ENCODE data around the gene IMMP2L.
"Not testable (repeated sequence)": the region's sequence is repeated elsewhere in the genome, so short reads cannot be mapped to it uniquely, and the experiment has no call there.

The IMMP2L gene

GRCh38 chr7:110698576-110698975 is 863.7 kb downstream of the IMMP2L start:
- Mint-ChIP-seq H3K4me3 (no peak overlapping the region), H3K4me1 (no peaks in the 10 kb centered on the region), H3K9me3 (no peaks in the 10 kb centered on the region), H3K27me3 (no peaks in the 10 kb centered on the region), H3K27ac (no peak overlapping the region), H3K36me3 (no peaks in the 10 kb centered on the region)
- no peak for DNase-seq
- ATAC-seq (replicated peaks), result no peak

DNA sequence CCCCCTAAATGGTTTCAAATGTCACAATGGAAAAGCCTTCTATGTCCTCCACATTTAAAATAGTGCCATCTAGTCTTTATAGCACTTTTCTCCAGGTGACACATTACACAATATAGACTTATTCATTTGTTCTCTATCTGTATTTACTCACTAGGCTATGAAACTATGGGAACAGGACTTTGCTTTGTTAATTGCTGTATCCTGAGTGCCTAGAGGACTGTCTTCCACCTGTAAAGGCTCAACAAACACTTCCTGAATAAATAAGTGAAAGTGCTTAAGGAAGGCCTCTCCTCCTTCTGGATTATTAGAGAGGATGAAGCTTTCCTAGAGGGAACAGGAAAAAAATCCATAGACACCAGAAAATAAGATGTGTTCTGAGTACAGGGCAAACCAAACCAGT is 868.9 kb downstream of the IMMP2L start:
- Mint-ChIP-seq H3K36me3 (peaks cover 0 to 4% of the 10 kb centered on the region in 2 donors), H3K27me3 (no peaks in the 10 kb centered on the region), H3K27ac (no peak overlapping the region), H3K4me1 (no peaks in the 10 kb centered on the region), H3K4me3 (no peak overlapping the region), H3K9me3 (peaks cover 1 to 4% of the 10 kb centered on the region in 2 donors)
- ATAC-seq (replicated peaks) (no peak), DNase-seq (no peak)

DNA sequence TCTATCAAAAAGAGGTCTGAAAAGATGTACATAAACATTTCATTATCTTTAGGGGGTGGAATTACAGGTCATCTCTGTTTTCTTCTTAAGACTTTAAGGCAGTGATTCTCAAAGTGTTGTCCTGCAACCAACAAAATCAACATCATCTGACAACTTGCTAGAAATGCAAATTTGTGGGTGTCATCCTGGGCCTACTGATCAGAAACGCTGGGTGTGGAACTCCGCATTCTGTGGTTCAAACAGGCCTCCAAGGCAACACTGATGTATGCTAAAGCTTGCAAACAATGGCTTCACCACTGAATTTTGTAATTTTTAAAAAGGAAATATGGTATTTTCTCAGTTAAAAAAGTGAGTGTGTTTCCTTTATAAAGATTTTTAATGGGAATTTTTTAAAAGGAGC is 873.4 kb downstream of the IMMP2L start:
- Mint-ChIP-seq H3K4me3 (no peak overlapping the region), H3K27ac (no peak overlapping the region), H3K9me3 (peaks cover 3 to 4% of the 10 kb centered on the region in 2 donors), H3K4me1 (no peaks in the 10 kb centered on the region), H3K36me3 (peaks cover 0 to 4% of the 10 kb centered on the region in 2 donors), H3K27me3 (no peaks in the 10 kb centered on the region)
- DNase-seq (no peak), ATAC-seq (replicated peaks) (no peak)

GRCh38 chr7:110685899-110686298 is 876.4 kb downstream of the IMMP2L start:
- H3K27me3 Mint-ChIP-seq, result no peaks in the 10 kb centered on the region
- H3K36me3 Mint-ChIP-seq, result no peaks in the 10 kb centered on the region
- no peaks in the 10 kb centered on the region for H3K4me1 Mint-ChIP-seq
- H3K9me3 Mint-ChIP-seq, result peaks cover 0 to 2% of the 10 kb centered on the region in 2 donors
- H3K4me3 Mint-ChIP-seq, result no peak overlapping the region
- ATAC-seq (replicated peaks), result no peak
- no peak for DNase-seq
- no peak overlapping the region for H3K27ac Mint-ChIP-seq

GRCh38 chr7:110681941-110682340 is 880.4 kb downstream of the IMMP2L start:
- no peaks in the 10 kb centered on the region for H3K9me3 Mint-ChIP-seq
- ATAC-seq (replicated peaks) (no peak), DNase-seq (no peak)
- no peak overlapping the region for H3K4me3 Mint-ChIP-seq
- H3K27ac Mint-ChIP-seq, result no peak overlapping the region
- no peaks in the 10 kb centered on the region for H3K4me1 Mint-ChIP-seq
- no peaks in the 10 kb centered on the region for H3K36me3 Mint-ChIP-seq
- H3K27me3 Mint-ChIP-seq, result no peaks in the 10 kb centered on the region

DNA sequence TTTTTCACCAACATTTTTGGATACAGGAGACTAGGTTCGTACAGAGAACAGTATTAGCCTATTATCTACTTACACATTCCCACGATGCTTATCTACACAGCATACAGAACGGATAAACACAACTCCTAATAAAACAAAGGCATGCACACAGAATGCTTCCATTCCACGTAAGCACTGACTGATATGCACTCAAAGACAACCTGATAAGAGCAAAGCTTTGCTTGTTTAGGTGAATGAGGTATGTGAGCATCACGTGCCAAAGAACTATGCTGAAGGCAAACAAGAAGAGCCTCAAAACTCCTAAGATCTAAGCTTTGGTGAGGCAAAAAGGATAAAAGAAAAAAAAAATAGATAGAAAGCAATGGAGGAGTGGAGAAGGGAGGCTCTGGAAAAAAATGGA is 884.9 kb downstream of the IMMP2L start:
- no peak for DNase-seq
- H3K27ac Mint-ChIP-seq, result no peak overlapping the region

DNA sequence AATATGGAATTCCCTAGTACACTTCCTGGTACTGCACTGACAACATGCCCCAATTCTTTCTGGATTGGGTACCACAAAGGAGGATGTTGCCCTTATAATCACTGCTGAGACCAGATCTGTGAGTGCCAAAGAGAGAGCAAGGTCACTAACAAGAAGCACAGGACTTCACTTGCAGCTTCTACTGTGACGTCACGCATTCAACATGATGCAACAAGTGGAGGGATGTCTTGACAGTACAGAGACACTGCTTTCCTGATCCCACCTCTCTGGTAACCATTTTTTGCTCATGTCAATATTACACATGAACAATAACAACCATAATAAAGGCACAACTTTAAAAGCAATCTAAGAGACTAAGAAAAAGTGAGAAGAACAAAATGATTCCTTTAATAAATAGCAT is 885.5 kb downstream of the IMMP2L start:
- ATAC-seq (replicated peaks) (no peak), DNase-seq (no peak)
- Mint-ChIP-seq H3K36me3 (peaks cover 15 to 23% of the 10 kb centered on the region in 2 donors), H3K27ac (no peak overlapping the region), H3K9me3 (peaks cover 16 to 18% of the 10 kb centered on the region in 2 donors), H3K27me3 (no peaks in the 10 kb centered on the region), H3K4me1 (peaks cover 0 to 2% of the 10 kb centered on the region in 2 donors), H3K4me3 (no peak overlapping the region)

More for the DNA sequence above, 884.9 kb downstream of the IMMP2L start:
- peaks cover 12 to 19% of the 10 kb centered on the region in 2 donors for H3K36me3 Mint-ChIP-seq
- ATAC-seq (replicated peaks), result no peak
- peaks cover 13 to 15% of the 10 kb centered on the region in 2 donors for H3K9me3 Mint-ChIP-seq
- H3K27me3 Mint-ChIP-seq, result no peaks in the 10 kb centered on the region
- no peak overlapping the region for H3K4me3 Mint-ChIP-seq
- H3K4me1 Mint-ChIP-seq, result no peaks in the 10 kb centered on the region

GRCh38 chr7:110675383-110676103 is 886.7 kb downstream of the IMMP2L start:
- H3K27me3 Mint-ChIP-seq, result no peaks in the 10 kb centered on the region
- no peak overlapping the region for H3K27ac Mint-ChIP-seq
- DNase-seq, result no peak
- H3K4me1 Mint-ChIP-seq, result peaks cover 0 to 2% of the 10 kb centered on the region in 2 donors
- no peak for ATAC-seq (replicated peaks)
- H3K4me3 Mint-ChIP-seq, result no peak overlapping the region
- peaks cover 15 to 27% of the 10 kb centered on the region in 2 donors for H3K36me3 Mint-ChIP-seq
- peaks cover 16 to 21% of the 10 kb centered on the region in 2 donors for H3K9me3 Mint-ChIP-seq

DNA sequence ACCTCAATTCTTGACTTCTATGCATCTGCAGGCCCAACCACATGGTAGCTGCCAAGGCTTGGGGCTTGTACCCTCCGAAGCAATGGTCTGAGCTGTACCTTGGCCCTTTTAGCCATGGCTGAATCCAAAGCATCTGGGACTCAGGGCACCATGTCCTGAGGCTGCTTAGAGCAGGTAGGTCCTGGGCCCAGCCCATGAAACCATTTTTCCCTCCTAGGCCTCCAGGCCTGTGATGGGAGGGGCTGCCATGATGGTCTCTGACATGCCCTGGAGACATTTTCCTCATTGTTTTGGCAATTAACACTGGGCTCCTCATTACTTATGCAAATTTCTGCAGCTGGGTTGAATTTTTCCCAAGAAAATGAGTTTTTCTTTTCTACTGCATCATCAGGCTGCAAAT is 889.1 kb downstream of the IMMP2L start:
- no peak overlapping the region for H3K4me3 Mint-ChIP-seq
- DNase-seq (no peak), ATAC-seq (replicated peaks) (no peak)
- peaks cover 16 to 21% of the 10 kb centered on the region in 2 donors for H3K9me3 Mint-ChIP-seq
- peaks cover 0 to 2% of the 10 kb centered on the region in 2 donors for H3K4me1 Mint-ChIP-seq
- H3K27me3 Mint-ChIP-seq, result no peaks in the 10 kb centered on the region
- H3K27ac Mint-ChIP-seq, result no peak overlapping the region
- H3K36me3 Mint-ChIP-seq, result peaks cover 15 to 27% of the 10 kb centered on the region in 2 donors

DNA sequence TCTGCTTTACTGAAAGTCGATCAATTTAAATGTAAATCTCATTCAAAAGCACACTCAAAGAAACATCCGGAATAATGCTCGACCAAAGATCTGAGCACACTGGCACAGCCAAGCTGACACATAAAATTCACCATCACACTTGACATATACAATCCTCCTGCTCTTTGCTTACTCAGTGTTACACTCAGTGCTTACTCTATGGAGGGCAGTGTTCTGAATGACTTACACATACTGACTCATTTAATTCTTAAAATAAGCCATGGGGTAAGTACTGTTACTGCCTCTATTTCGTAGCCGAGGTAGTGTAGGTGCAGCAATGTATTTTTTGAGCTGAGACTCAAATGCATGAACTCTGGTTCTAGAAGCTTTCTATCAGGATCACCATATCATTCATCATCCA is 892.9 kb downstream of the IMMP2L start:
- Mint-ChIP-seq H3K36me3 (peaks cover 15 to 23% of the 10 kb centered on the region in 2 donors), H3K4me1 (peaks cover 0 to 2% of the 10 kb centered on the region in 2 donors), H3K9me3 (peaks cover 12 to 15% of the 10 kb centered on the region in 2 donors), H3K27me3 (no peaks in the 10 kb centered on the region), H3K27ac (no peak overlapping the region), H3K4me3 (no peak overlapping the region)
- no peak for ATAC-seq (replicated peaks)
- DNase-seq, result no peak

DNA sequence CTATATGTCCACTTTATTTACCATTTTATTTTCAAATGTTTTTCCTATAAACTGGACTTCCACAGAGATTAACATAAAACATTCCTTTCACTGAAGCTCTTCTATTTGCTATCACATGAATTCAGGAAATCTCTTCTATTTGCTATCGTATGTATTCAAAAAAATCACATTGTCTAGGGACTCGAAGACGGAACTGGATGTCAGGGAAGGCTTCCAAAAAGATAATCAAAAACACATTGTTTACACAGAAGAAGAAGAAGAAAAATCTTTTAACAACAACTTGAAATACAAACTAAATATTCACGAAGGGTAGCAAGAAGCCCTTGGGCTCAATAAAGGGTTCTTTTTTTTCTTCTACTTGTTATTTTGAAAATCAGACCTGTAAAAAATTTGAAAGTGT is 897.5 kb downstream of the IMMP2L start:
- no peaks in the 10 kb centered on the region for H3K27me3 Mint-ChIP-seq
- no peak for ATAC-seq (replicated peaks)
- no peak for DNase-seq
- H3K36me3 Mint-ChIP-seq, result peaks cover 7 to 13% of the 10 kb centered on the region in 2 donors
- H3K4me3 Mint-ChIP-seq, result no peak overlapping the region
- peaks cover 10 to 11% of the 10 kb centered on the region in 2 donors for H3K9me3 Mint-ChIP-seq
- H3K4me1 Mint-ChIP-seq, result no peaks in the 10 kb centered on the region
- H3K27ac Mint-ChIP-seq, result no peak overlapping the region

- H3K4me3 Mint-ChIP-seq; H3K27me3 Mint-ChIP-seq; H3K27ac Mint-ChIP-seq; ATAC-seq (replicated peaks); DNase-seq; H3K4me1 Mint-ChIP-seq: not testable (repeated sequence)
- Mint-ChIP-seq H3K9me3 (peaks cover 25 to 29% of the 10 kb centered on the region in 2 donors), H3K36me3 (peaks cover 7 to 22% of the 10 kb centered on the region in 2 donors)
These were observed 901.7 kb downstream of the IMMP2L start for GRCh38 chr7:110660637-110661036.

DNA sequence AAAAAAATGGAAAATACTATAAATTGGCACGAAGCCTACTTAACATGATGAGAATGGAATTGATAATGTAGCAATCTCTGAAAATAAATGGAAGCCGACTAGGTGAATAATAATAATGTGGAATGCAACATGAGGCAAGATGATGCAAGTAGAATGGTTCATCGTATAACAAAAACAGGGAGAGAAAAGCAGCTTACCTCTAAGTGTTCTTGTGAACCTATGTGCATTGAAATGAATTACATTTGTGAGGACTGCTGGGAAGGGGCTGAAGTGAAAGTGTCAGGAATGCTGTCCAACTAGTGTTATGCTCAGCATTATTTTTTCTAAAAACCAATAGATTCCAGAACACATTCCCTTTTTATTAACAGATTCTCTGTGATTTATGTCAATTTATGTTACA is 912.0 kb downstream of the IMMP2L start:
- Mint-ChIP-seq H3K4me1 (no peaks in the 10 kb centered on the region), H3K27ac (no peak overlapping the region), H3K4me3 (no peak overlapping the region), H3K27me3 (no peaks in the 10 kb centered on the region), H3K9me3 (peaks cover 5 to 10% of the 10 kb centered on the region in 2 donors), H3K36me3 (no peaks in the 10 kb centered on the region)
- DNase-seq (no peak), ATAC-seq (replicated peaks) (no peak)

DNA sequence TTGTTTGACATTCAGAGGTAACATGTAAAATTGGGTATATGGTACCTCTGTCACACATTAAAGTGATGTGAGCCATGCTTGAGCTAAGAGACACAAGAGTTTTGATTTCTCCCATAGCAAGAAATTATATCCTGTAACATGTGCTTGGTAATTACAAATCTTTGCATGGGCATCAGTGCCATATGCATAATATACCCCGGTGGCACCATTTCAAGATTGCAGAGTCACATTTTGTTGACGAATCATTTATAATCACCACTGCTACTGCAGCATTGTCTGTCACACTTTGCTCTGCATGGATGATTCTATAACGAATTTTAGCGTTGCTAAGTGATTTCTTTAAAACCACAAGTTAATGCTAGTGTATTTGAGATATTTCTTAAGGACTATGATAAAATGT is 915.0 kb downstream of the IMMP2L start:
- DNase-seq (no peak), ATAC-seq (replicated peaks) (no peak)
- H3K27me3 Mint-ChIP-seq, result no peaks in the 10 kb centered on the region
- no peak overlapping the region for H3K4me3 Mint-ChIP-seq
- H3K4me1 Mint-ChIP-seq, result no peaks in the 10 kb centered on the region
- H3K27ac Mint-ChIP-seq, result no peak overlapping the region
- peaks cover 0 to 6% of the 10 kb centered on the region in 2 donors for H3K9me3 Mint-ChIP-seq
- H3K36me3 Mint-ChIP-seq, result no peaks in the 10 kb centered on the region

GRCh38 chr7:110646804-110647203 is 915.5 kb downstream of the IMMP2L start:
- Mint-ChIP-seq H3K9me3 (peaks cover 0 to 6% of the 10 kb centered on the region in 2 donors), H3K27me3 (no peaks in the 10 kb centered on the region), H3K36me3 (no peaks in the 10 kb centered on the region), H3K4me3 (no peak overlapping the region), H3K27ac (no peak overlapping the region), H3K4me1 (no peaks in the 10 kb centered on the region)
- ATAC-seq (replicated peaks) (no peak), DNase-seq (no peak)

Measured in stimulated activated naive B cell treated with anti-CD40 and anti-IgM and Interleukin-4, amounts not matched to agents 10 μg/mL and 1 μg/mL and 100 μg/mL, for 72 hours (primary cell).